ENCODE results near the gene ARMC6.

The ARMC6 gene

DNA sequence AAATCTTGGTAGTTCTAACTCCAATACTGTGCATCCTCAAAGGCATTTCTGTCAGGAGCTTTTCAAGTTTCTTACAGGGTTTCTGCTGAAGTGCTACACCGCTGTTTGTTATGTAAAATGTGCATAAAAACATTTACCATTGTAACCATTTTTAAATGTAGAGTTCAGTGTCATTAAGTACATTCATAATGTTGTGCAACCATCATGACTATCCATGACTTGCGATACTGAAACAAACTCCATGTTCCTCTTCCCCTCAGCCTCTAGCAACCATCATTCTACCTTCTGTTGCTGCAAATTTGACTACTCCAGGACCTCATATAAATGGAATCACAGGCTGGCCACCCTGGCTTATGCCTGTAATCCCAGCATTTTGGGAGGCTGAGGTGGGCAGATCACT lies 16.0 kb downstream of the ARMC6 start:
- H2BK120ac ChIP-seq (ENCODE audit: low read depth, low read length), result no peak overlapping the region
- H3K4me1 ChIP-seq (ENCODE audit: control insufficient read depth, insufficient read depth, low read depth, low read length), result no peaks in the 10 kb centered on the region
- no peak overlapping the region for H3K4ac ChIP-seq (ENCODE audit: low read depth in 1 of 2, low read length in 2 of 2)
- no peak overlapping the region for H3K9ac ChIP-seq (ENCODE audit: low read length)
- no peak overlapping the region for H2BK12ac ChIP-seq (ENCODE audit: low read length in 2 of 2)
- H2AFZ ChIP-seq (ENCODE audit: low read depth, low read length), result no peak overlapping the region
- no peak overlapping the region for H3K18ac ChIP-seq (ENCODE audit: low read depth in 1 of 2, low read length in 2 of 2)
- no peaks in the 10 kb centered on the region for H3K27me3 ChIP-seq (ENCODE audit: control insufficient read depth in 1 of 2, insufficient read depth in 1 of 2, low read length in 2 of 2)
- no peak overlapping the region for H3K4me3 ChIP-seq (ENCODE audit: insufficient read depth in 1 of 2, low read depth in 1 of 2, low read length in 2 of 2)
- no peak overlapping the region for H4K8ac ChIP-seq (ENCODE audit: low read length)
- H3K27ac ChIP-seq (ENCODE audit: low read length, poor library complexity, severe bottlenecking), result no peak overlapping the region
- no peak overlapping the region for H3K4me2 ChIP-seq (ENCODE audit: low read length, poor library complexity, severe bottlenecking)
- H3K23ac ChIP-seq (ENCODE audit: low read length in 2 of 2), result no peak overlapping the region
- no peaks in the 10 kb centered on the region for H3K9me3 ChIP-seq (ENCODE audit: control insufficient read depth, low read length)
- H2BK5ac ChIP-seq (ENCODE audit: low read depth, low read length, poor library complexity, severe bottlenecking), result no peak overlapping the region
- no peak for DNase-seq
- H2BK15ac ChIP-seq (ENCODE audit: low read depth, poor library complexity, severe bottlenecking), result no peak overlapping the region
- H3K14ac ChIP-seq (ENCODE audit: low read length in 2 of 2), result no peak overlapping the region
- WGBS, result 100% methylated on average over 1 of the region's 2 CpGs
- H3K79me1 ChIP-seq (replicated peaks; ENCODE audit: low read length, poor library complexity, severe bottlenecking), result peaks cover 12% of the 10 kb centered on the region
- no peak overlapping the region for H4K91ac ChIP-seq (ENCODE audit: low read length)
- H2AK5ac ChIP-seq (ENCODE audit: low read length, severe bottlenecking), result no peak overlapping the region
- peaks cover 37 to 54% of the 10 kb centered on the region in 2 experiments for H3K36me3 ChIP-seq (ENCODE audit: control insufficient read depth in 1 of 2, insufficient read depth in 2 of 2, low read depth in 1 of 2, low read length in 2 of 2)

DNA sequence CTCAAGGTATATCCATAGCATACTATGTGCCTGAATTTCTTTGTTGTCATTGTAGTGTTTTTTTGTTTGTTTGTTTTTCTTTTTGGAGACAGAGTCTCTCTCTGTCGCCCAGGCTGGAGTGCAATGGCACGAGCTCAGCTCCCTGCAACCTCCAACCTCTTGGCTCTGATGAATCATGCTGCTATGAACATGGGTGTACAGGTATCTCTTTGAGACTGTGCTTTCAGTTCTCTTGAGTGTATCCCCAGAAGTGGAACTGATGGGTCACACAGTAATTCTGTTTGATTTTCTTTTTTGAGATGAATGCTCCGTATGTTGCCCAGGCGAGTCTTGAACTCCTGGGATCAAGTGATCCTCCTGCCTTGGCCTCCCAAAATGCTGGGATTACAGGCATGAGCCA lies 16.7 kb downstream of the ARMC6 start:
- 93% methylated on average over 4 of the region's 4 CpGs for WGBS
- H3K9ac ChIP-seq (ENCODE audit: low read length), result no peak overlapping the region
- H3K27ac ChIP-seq (ENCODE audit: low read length, poor library complexity, severe bottlenecking), result no peak overlapping the region

DNA sequence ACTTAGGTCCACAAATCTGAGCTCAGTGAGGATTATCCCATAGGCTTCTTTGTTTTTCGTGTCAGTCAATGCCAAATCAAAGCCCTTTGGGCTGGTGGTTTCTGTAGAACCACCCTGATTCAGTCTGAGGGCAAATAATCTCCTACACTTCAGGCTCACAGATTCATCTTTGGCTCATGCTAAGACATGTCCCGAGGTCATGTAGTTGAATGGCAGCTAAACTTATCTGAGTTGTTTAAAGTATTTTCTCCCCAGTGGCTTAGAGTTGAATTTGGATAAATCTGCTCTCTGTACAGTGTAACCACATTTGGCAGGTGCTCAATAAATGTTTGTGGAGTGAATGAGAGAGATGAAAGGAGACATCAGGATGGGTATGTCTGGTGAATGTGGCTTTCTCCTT lies 17.3 kb downstream of the ARMC6 start:
- Histone ChIP-seq H2BK5ac (ENCODE audit: low read depth, low read length, poor library complexity, severe bottlenecking) (no peak overlapping the region), H3K14ac (ENCODE audit: low read length in 2 of 2) (no peak overlapping the region), H3K4me3 (ENCODE audit: insufficient read depth in 1 of 2, low read depth in 1 of 2, low read length in 2 of 2) (no peak overlapping the region), H4K91ac (ENCODE audit: low read length) (no peak overlapping the region), H3K79me1 (replicated peaks; ENCODE audit: low read length, poor library complexity, severe bottlenecking) (peaks cover 19% of the 10 kb centered on the region), H2BK12ac (ENCODE audit: low read length in 2 of 2) (no peak overlapping the region), H2AK5ac (ENCODE audit: low read length, severe bottlenecking) (no peak overlapping the region), H3K36me3 (ENCODE audit: control insufficient read depth in 1 of 2, insufficient read depth in 2 of 2, low read depth in 1 of 2, low read length in 2 of 2) (peaks cover 42 to 60% of the 10 kb centered on the region in 2 experiments), H3K4ac (ENCODE audit: low read depth in 1 of 2, low read length in 2 of 2) (no peak overlapping the region), H3K27ac (ENCODE audit: low read length, poor library complexity, severe bottlenecking) (no peak overlapping the region), H3K27me3 (ENCODE audit: control insufficient read depth in 1 of 2, insufficient read depth in 1 of 2, low read length in 2 of 2) (no peaks in the 10 kb centered on the region), H3K4me2 (ENCODE audit: low read length, poor library complexity, severe bottlenecking) (no peak overlapping the region), H3K9ac (ENCODE audit: low read length) (no peak overlapping the region), H2BK15ac (ENCODE audit: low read depth, poor library complexity, severe bottlenecking) (no peak overlapping the region), H3K9me3 (ENCODE audit: control insufficient read depth, low read length) (no peaks in the 10 kb centered on the region), H3K18ac (ENCODE audit: low read depth in 1 of 2, low read length in 2 of 2) (no peak overlapping the region), H4K8ac (ENCODE audit: low read length) (no peak overlapping the region), H3K23ac (ENCODE audit: low read length in 2 of 2) (no peak overlapping the region), H3K4me1 (ENCODE audit: control insufficient read depth, insufficient read depth, low read depth, low read length) (peaks cover under 1% of the 10 kb centered on the region), H2BK120ac (ENCODE audit: low read depth, low read length) (no peak overlapping the region), H2AFZ (ENCODE audit: low read depth, low read length) (no peak overlapping the region)
- DNase-seq, result no peak
- WGBS, result 99% methylated on average over 2 of the region's 2 CpGs

More for the DNA sequence above, 16.7 kb downstream of the ARMC6 start:
- H3K4me2 ChIP-seq (ENCODE audit: low read length, poor library complexity, severe bottlenecking), result no peak overlapping the region
- no peak overlapping the region for H2AFZ ChIP-seq (ENCODE audit: low read depth, low read length)
- H3K79me1 ChIP-seq (replicated peaks; ENCODE audit: low read length, poor library complexity, severe bottlenecking), result peaks cover 17% of the 10 kb centered on the region
- no peak overlapping the region for H2BK12ac ChIP-seq (ENCODE audit: low read length in 2 of 2)
- no peak overlapping the region for H2BK15ac ChIP-seq (ENCODE audit: low read depth, poor library complexity, severe bottlenecking)
- no peak overlapping the region for H3K23ac ChIP-seq (ENCODE audit: low read length in 2 of 2)
- H2AK5ac ChIP-seq (ENCODE audit: low read length, severe bottlenecking), result no peak overlapping the region
- H3K36me3 ChIP-seq (ENCODE audit: control insufficient read depth in 1 of 2, insufficient read depth in 2 of 2, low read depth in 1 of 2, low read length in 2 of 2), result peaks cover 37 to 55% of the 10 kb centered on the region in 2 experiments
- H3K18ac ChIP-seq (ENCODE audit: low read depth in 1 of 2, low read length in 2 of 2), result no peak overlapping the region
- no peak overlapping the region for H3K14ac ChIP-seq (ENCODE audit: low read length in 2 of 2)
- DNase-seq, result no peak
- H4K8ac ChIP-seq (ENCODE audit: low read length), result no peak overlapping the region
- H2BK120ac ChIP-seq (ENCODE audit: low read depth, low read length), result no peak overlapping the region
- no peak overlapping the region for H3K4me3 ChIP-seq (ENCODE audit: insufficient read depth in 1 of 2, low read depth in 1 of 2, low read length in 2 of 2)
- H2BK5ac ChIP-seq (ENCODE audit: low read depth, low read length, poor library complexity, severe bottlenecking), result no peak overlapping the region
- H4K91ac ChIP-seq (ENCODE audit: low read length), result no peak overlapping the region
- no peaks in the 10 kb centered on the region for H3K9me3 ChIP-seq (ENCODE audit: control insufficient read depth, low read length)
- no peaks in the 10 kb centered on the region for H3K27me3 ChIP-seq (ENCODE audit: control insufficient read depth in 1 of 2, insufficient read depth in 1 of 2, low read length in 2 of 2)
- H3K4ac ChIP-seq (ENCODE audit: low read depth in 1 of 2, low read length in 2 of 2), result no peak overlapping the region
- H3K4me1 ChIP-seq (ENCODE audit: control insufficient read depth, insufficient read depth, low read depth, low read length), result no peaks in the 10 kb centered on the region

DNA sequence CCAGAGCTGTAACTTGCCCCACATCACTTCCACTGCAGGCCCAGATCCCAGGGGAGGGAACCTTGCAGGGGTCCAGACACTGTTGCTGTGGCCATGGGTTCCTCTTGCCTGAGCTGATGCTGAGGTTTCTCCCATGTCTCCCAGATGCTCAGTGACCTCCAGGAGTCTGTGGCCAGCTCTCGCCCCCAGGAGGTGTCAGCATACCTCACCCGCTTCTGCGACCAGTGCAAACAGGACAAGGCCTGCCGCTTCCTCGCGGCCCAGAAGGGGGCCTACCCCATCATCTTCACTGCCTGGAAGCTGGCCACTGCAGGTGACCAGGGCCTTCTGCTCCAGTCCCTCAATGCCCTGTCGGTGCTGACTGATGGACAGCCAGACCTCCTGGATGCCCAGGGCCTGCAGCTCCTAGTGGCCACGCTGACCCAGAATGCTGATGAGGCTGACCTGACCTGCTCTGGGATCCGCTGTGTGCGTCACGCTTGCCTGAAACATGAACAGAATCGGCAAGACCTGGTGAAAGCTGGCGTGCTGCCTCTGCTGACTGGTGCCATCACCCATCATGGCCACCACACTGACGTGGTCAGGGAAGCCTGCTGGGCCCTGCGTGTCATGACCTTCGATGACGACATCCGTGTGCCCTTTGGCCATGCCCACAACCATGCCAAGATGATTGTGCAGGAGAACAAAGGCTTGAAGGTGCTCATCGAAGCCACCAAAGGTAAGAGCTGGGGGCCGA lies 18.2 kb downstream of the ARMC6 start:
- H2BK15ac ChIP-seq (ENCODE audit: low read depth, poor library complexity, severe bottlenecking), result no peak overlapping the region
- peaks cover 44 to 62% of the 10 kb centered on the region in 2 experiments for H3K36me3 ChIP-seq (ENCODE audit: control insufficient read depth in 1 of 2, insufficient read depth in 2 of 2, low read depth in 1 of 2, low read length in 2 of 2)
- no peak overlapping the region for H3K27ac ChIP-seq (ENCODE audit: low read length, poor library complexity, severe bottlenecking)
- 96% methylated on average over 20 of the region's 20 CpGs for WGBS
- no peak overlapping the region for H3K23ac ChIP-seq (ENCODE audit: low read length in 2 of 2)
- no peak overlapping the region for H2AK5ac ChIP-seq (ENCODE audit: low read length, severe bottlenecking)
- no peak overlapping the region for H3K18ac ChIP-seq (ENCODE audit: low read depth in 1 of 2, low read length in 2 of 2)
- no peak overlapping the region for H2BK12ac ChIP-seq (ENCODE audit: low read length in 2 of 2)
- no peaks in the 10 kb centered on the region for H3K9me3 ChIP-seq (ENCODE audit: control insufficient read depth, low read length)
- H3K4ac ChIP-seq (ENCODE audit: low read depth in 1 of 2, low read length in 2 of 2), result no peak overlapping the region
- no peak overlapping the region for H3K9ac ChIP-seq (ENCODE audit: low read length)
- no peak overlapping the region for H4K8ac ChIP-seq (ENCODE audit: low read length)
- peaks cover 2% of the 10 kb centered on the region for H3K4me1 ChIP-seq (ENCODE audit: control insufficient read depth, insufficient read depth, low read depth, low read length)
- H3K4me2 ChIP-seq (ENCODE audit: low read length, poor library complexity, severe bottlenecking), result no peak overlapping the region
- no peak overlapping the region for H2AFZ ChIP-seq (ENCODE audit: low read depth, low read length)
- DNase-seq, result no peak
- no peak overlapping the region for H3K14ac ChIP-seq (ENCODE audit: low read length in 2 of 2)
- H2BK120ac ChIP-seq (ENCODE audit: low read depth, low read length), result no peak overlapping the region
- no peak overlapping the region for H4K91ac ChIP-seq (ENCODE audit: low read length)
- no peak overlapping the region for H2BK5ac ChIP-seq (ENCODE audit: low read depth, low read length, poor library complexity, severe bottlenecking)
- H3K79me1 ChIP-seq (replicated peaks; ENCODE audit: low read length, poor library complexity, severe bottlenecking), result peaks cover 17% of the 10 kb centered on the region
- H3K27me3 ChIP-seq (ENCODE audit: control insufficient read depth in 1 of 2, insufficient read depth in 1 of 2, low read length in 2 of 2), result no peaks in the 10 kb centered on the region
- H3K4me3 ChIP-seq (ENCODE audit: insufficient read depth in 1 of 2, low read depth in 1 of 2, low read length in 2 of 2), result no peak overlapping the region

Data from mesenchymal stem cell (in vitro differentiated cells and primary cell).